NB4 (cell line): Measurements from ENCODE around the gene TENT4B.

Experiments used
- CTCF ChIP-seq: IDR thresholded peaks from one replicate; pipeline ENCODE4 v1.5.1; 2012; ENCODE audit warnings: low read depth, low read length
- POLR2A ChIP-seq: IDR thresholded peaks from 2 replicates; pipeline ENCODE4 v1.6.1; 2011; ENCODE audit warnings: mild to moderate bottlenecking; ENCODE audit not compliant: insufficient read length; ENCODE audit errors: extremely low read depth
- TF ChIP-seq, protein P1 (sequence below): IDR thresholded peaks from 2 replicates; pipeline ENCODE4 v1.6.1; 2011; ENCODE audit warnings: low read depth, low read length

GRCh38 chr16:50133214-50133613, 19.9 kb upstream of the TENT4B start:
- TF ChIP-seq POLR2A (no peak), CTCF (no peak)
- TF ChIP-seq, protein P1, sequence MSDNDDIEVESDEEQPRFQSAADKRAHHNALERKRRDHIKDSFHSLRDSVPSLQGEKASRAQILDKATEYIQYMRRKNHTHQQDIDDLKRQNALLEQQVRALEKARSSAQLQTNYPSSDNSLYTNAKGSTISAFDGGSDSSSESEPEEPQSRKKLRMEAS, result no peak
